ENCODE results near the gene EXO1. TPM values are rescaled to one million over a fixed set of nuclear protein-coding genes. Genes with fewer than 3 reads are reported as not detected.

The EXO1 gene
- total RNA-seq, 2 experiments from 2014 or later: 65.3 to 66.8 TPM

DNA sequence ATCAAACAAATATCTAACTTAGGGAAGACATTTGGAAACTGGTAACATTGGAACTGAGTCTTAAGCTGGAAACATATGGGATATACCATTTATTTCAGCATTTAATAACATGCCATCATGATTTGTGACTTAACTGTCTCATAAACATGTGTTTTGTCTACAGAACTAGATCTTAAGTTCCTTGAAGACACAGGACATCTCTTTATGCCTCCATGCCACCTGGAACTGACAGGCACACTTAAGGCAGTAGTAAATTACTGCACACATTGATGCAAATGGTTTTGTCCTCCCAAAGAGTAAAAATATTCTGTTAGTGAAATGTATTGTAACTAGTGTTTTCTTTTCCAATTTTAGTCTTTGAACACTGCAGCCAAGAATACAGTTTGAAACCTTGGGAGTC lies 1.6 kb upstream of the EXO1 start:
- Mint-ChIP-seq H3K27me3 (no peaks in the 10 kb centered on the region), H3K27ac (no peak overlapping the region), H3K4me1 (ENCODE audit: low read depth) (peaks cover 18% of the 10 kb centered on the region), H3K36me3 (ENCODE audit: low read depth) (peaks cover 22% of the 10 kb centered on the region), H3K4me3 (no peak overlapping the region), H3K9me3 (no peaks in the 10 kb centered on the region)
- ChIA-PET POLR2A (interaction anchor here (1.9 kb wide), 1 partner anchor 205 kb away, joined by 7 read pairs; the partner anchor contains the start of genes CHML and OPN3), CTCF (no interaction called here)
- intact Hi-C loops (cut with micrococcal nuclease): loop anchor here (5.0 kb wide), 3 partner anchors 219 to 324 kb away; no protein-coding TSS in a partner anchor
- DNase-seq (no peak), ATAC-seq (no peak)
- TF ChIP-seq, protein P1, sequence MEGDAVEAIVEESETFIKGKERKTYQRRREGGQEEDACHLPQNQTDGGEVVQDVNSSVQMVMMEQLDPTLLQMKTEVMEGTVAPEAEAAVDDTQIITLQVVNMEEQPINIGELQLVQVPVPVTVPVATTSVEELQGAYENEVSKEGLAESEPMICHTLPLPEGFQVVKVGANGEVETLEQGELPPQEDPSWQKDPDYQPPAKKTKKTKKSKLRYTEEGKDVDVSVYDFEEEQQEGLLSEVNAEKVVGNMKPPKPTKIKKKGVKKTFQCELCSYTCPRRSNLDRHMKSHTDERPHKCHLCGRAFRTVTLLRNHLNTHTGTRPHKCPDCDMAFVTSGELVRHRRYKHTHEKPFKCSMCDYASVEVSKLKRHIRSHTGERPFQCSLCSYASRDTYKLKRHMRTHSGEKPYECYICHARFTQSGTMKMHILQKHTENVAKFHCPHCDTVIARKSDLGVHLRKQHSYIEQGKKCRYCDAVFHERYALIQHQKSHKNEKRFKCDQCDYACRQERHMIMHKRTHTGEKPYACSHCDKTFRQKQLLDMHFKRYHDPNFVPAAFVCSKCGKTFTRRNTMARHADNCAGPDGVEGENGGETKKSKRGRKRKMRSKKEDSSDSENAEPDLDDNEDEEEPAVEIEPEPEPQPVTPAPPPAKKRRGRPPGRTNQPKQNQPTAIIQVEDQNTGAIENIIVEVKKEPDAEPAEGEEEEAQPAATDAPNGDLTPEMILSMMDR (IDR thresholded peaks at IDR 0.05): no peak

DNA sequence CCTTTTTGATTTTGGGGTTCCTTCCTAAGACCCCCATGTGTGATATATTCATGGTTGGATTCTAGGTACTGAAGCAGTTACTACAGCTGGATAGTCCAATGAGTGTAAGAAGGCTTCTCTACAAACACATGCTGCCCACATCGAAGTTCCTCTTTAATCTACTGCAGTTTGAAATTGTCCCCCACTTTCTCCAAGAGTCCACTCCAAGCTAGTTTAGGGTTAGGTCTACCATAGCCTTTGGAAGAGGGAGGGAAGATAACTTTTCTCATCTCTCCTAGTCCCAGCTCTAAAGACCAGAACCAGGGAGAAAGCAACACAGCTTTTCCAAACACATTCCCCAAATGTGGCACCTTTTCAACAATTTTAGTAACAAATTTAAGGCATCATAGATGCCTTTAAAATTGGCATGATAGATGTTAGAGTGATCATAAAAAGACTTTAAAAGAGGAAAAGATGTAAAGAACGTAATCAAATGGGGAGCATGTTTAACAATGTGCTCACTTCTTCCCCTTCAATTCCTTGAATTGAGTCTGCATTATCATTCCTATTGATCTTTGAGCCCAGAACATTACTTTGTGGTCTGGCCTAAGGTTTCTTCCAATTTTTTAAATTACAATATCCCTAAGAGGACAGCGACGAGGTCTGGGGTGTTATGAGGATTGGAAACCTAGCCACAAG lies 1.0 kb upstream of the EXO1 start:
- H3K27me3 Mint-ChIP-seq: no peaks in the 10 kb centered on the region
- intact Hi-C loops (cut with micrococcal nuclease): loop anchor here (5.0 kb wide), 3 partner anchors 220 to 325 kb away; no protein-coding TSS in a partner anchor
- TF ChIP-seq, protein P1 (IDR thresholded peaks at IDR 0.05): no peak
- no peaks in the 10 kb centered on the region for H3K9me3 Mint-ChIP-seq
- DNase-seq (no peak), ATAC-seq (no peak)
- peak overlapping the region; percentile 93 for H3K4me3 Mint-ChIP-seq
- peaks cover 18% of the 10 kb centered on the region for H3K4me1 Mint-ChIP-seq (ENCODE audit: low read depth)
- ChIA-PET POLR2A (interaction anchor here (0.8 to 1.9 kb wide), 4 partner anchors 9 to 233 kb away, joined by 3 to 7 read pairs (median 4); partner anchors contain the start of genes CHML and OPN3), CTCF (interaction anchor here (0.7 to 1.6 kb wide), 5 partner anchors 21 to 311 kb away, joined by 3 to 8 read pairs (median 5); no protein-coding TSS in a partner anchor)
- peaks cover 27% of the 10 kb centered on the region for H3K36me3 Mint-ChIP-seq (ENCODE audit: low read depth)
- peak overlapping the region; percentile 99 for H3K27ac Mint-ChIP-seq

DNA sequence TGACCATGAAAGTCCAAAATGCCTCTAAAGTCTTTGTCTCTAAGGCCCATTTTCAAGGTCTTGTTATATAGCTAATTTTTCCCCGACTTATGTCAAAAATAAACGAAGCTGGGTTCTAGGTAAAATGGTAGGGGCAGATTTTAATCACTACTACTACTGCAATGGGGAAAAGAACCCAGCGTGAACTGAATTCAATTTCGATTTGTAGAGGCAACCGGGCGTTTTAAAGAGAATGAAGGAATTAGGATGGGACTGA lies 536 bp upstream of the EXO1 start:
- H3K27me3 Mint-ChIP-seq: no peaks in the 10 kb centered on the region
- H3K9me3 Mint-ChIP-seq: no peaks in the 10 kb centered on the region
- ChIA-PET CTCF (interaction anchor here (0.7 to 1.6 kb wide), 5 partner anchors 22 to 311 kb away, joined by 3 to 8 read pairs (median 5); no protein-coding TSS in a partner anchor), POLR2A (interaction anchor here (0.6 to 2.0 kb wide), 7 partner anchors 10 to 242 kb away, joined by 3 to 7 read pairs (median 3); partner anchors contain the start of genes CHML and OPN3)
- intact Hi-C loops (cut with micrococcal nuclease): loop anchor here (5.0 kb wide), 3 partner anchors 220 to 325 kb away; no protein-coding TSS in a partner anchor
- TF ChIP-seq, protein P1 (IDR thresholded peaks at IDR 0.05): no peak
- peak overlapping the region; percentile 93 for H3K4me3 Mint-ChIP-seq
- peaks cover 32% of the 10 kb centered on the region for H3K36me3 Mint-ChIP-seq (ENCODE audit: low read depth)
- ATAC-seq (no peak), DNase-seq (no peak)
- H3K27ac Mint-ChIP-seq: peak overlapping the region; percentile 99
- peaks cover 18% of the 10 kb centered on the region for H3K4me1 Mint-ChIP-seq (ENCODE audit: low read depth)

DNA sequence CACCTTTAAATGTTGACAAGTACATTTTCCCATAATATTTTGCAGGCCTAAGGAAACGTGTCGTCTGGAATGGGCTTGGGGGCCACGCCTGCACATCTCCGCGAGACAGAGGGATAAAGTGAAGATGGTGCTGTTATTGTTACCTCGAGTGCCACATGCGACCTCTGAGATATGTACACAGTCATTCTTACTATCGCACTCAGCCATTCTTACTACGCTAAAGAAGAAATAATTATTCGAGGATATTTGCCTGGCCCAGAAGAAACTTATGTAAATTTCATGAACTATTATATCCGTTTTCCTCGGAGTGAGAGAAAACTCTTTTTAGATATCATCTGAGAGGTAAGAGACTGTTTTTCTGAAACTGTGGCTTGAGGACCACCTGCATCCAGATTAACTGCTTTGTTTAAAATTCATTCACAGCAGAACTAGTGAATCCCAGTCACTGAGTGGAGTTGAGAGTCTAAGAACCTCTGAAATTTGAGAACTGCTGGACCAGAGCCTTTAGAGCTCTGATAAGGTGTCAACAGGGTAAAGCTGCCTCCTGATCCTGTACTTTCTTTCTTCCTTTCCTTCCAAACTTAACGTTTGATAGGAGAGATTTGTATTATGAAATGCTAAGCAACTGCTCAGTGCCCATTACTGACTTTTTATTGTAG lies 811 bp downstream of the EXO1 start:
- Mint-ChIP-seq H3K27ac (peak overlapping the region; percentile 99), H3K4me1 (ENCODE audit: low read depth) (peaks cover 18% of the 10 kb centered on the region), H3K4me3 (peak overlapping the region; percentile 93), H3K36me3 (ENCODE audit: low read depth) (peaks cover 41% of the 10 kb centered on the region), H3K9me3 (no peaks in the 10 kb centered on the region), H3K27me3 (no peaks in the 10 kb centered on the region)
- POLR2A ChIA-PET: interaction anchor here (1.0 to 2.0 kb wide), 4 partner anchors 9 to 330 kb away, joined by 3 to 5 read pairs (median 4); partner anchors contain the start of genes CHML and OPN3
- intact Hi-C loops (cut with micrococcal nuclease): loop anchor here (5.0 kb wide), 3 partner anchors 222 to 327 kb away; no protein-coding TSS in a partner anchor
- TF ChIP-seq, protein P1 (IDR thresholded peaks at IDR 0.05): no peak
- CTCF ChIA-PET: interaction anchor here (1.6 kb wide), 1 partner anchor 238 kb away, joined by 8 read pairs; no protein-coding TSS in a partner anchor
- ATAC-seq (no peak), DNase-seq (no peak)

Measured in activated CD8-positive, alpha-beta T cell treated with anti-CD3 and anti-CD28 coated beads for 36 hours (primary cell).